Activated naive CD4-positive, alpha-beta T cell treated with anti-CD3 and anti-CD28 coated beads, Interleukin-2, amount 10 ng/mL, durations not matched to agents 7 days and 5 days (primary cell): Measurements from ENCODE around the gene PRRX2.

Experiments used
- CTCF ChIA-PET: fragments of 350-600 bp; sonication (Branson Sonifier 250); formaldehyde crosslinking; loops from one replicate; lab custom pipeline; 2021; ENCODE audit warnings: antibody characterized with exemption; lab: Charles Lee
- DNase-seq: peaks from one replicate; pipeline ENCODE4 v3.0.0-alpha.2; 2020
- H3K27ac Mint-ChIP-seq: one replicate; pipeline ENCODE4 v1.8.0; 2021; ENCODE audit warnings: mild to moderate bottlenecking, moderate library complexity, mixed read lengths
- H3K27me3 Mint-ChIP-seq: one replicate; pipeline ENCODE4 v1.8.0; 2021; ENCODE audit warnings: mild to moderate bottlenecking, mixed read lengths
- H3K36me3 Mint-ChIP-seq: one replicate; pipeline ENCODE4 v1.8.0; 2021; ENCODE audit warnings: mixed read lengths
- H3K4me1 Mint-ChIP-seq: one replicate; pipeline ENCODE4 v1.8.0; 2021; ENCODE audit warnings: mixed read lengths
- H3K4me3 Mint-ChIP-seq: one replicate; pipeline ENCODE4 v1.8.0; 2021; ENCODE audit warnings: mild to moderate bottlenecking, moderate library complexity, mixed read lengths
- H3K9me3 Mint-ChIP-seq: one replicate; pipeline ENCODE4 v1.8.0; 2021; ENCODE audit warnings: mixed read lengths

Gene PRRX2

GRCh38 chr9:129640086-129640870 is 25.2 kb upstream of the PRRX2 start:
- Mint-ChIP-seq H3K27ac (peak overlapping the region; percentile 37), H3K36me3 (peaks cover 16% of the 10 kb centered on the region), H3K9me3 (no peaks in the 10 kb centered on the region), H3K4me3 (peak overlapping the region; percentile 72), H3K4me1 (peaks cover 23% of the 10 kb centered on the region), H3K27me3 (no peaks in the 10 kb centered on the region)
- no peak for DNase-seq
- CTCF ChIA-PET = interaction anchor here (0.8 to 2.3 kb wide), 5 partner anchors 11 to 497 kb away, joined by 3 to 15 read pairs (median 4); partner anchors contain the start of gene NTMT1

GRCh38 chr9:129640871-129641749 is 24.3 kb upstream of the PRRX2 start:
- Mint-ChIP-seq H3K9me3 (no peaks in the 10 kb centered on the region), H3K36me3 (peaks cover 12% of the 10 kb centered on the region), H3K27ac (peak overlapping the region; percentile 71), H3K4me3 (peak overlapping the region; percentile 72), H3K27me3 (no peaks in the 10 kb centered on the region), H3K4me1 (peaks cover 23% of the 10 kb centered on the region)
- CTCF ChIA-PET = interaction anchor here (1.2 to 2.0 kb wide), 2 partner anchors 12 to 149 kb away, joined by 4 to 5 read pairs; no protein-coding TSS in a partner anchor
- DNase-seq = peak; percentile 38

GRCh38 chr9:129641750-129642585 is 23.5 kb upstream of the PRRX2 start, which contains the start of gene ASB6:
TSS of gene ASB6 (minus strand) at chr9:129642151. CDS start at chr9:129641999, 152 bp downstream.
- peak within 1 kb of the TSS; percentile 72 for H3K4me3 Mint-ChIP-seq
- H3K27ac Mint-ChIP-seq = peak within 1 kb of the TSS; percentile 86
- H3K36me3 Mint-ChIP-seq = peaks cover 12% of the 10 kb centered on the region
- peaks cover 23% of the 10 kb centered on the region for H3K4me1 Mint-ChIP-seq
- CTCF ChIA-PET = interaction anchor here (0.8 to 2.4 kb wide), 8 partner anchors 17 to 148 kb away, joined by 3 to 13 read pairs (median 6); no protein-coding TSS in a partner anchor
- no peaks in the 10 kb centered on the region for H3K27me3 Mint-ChIP-seq
- peak; percentile 94 for DNase-seq
- H3K9me3 Mint-ChIP-seq = no peaks in the 10 kb centered on the region

- H3K9me3 Mint-ChIP-seq = no peaks in the 10 kb centered on the region
- no peak overlapping the region for H3K27ac Mint-ChIP-seq
- H3K36me3 Mint-ChIP-seq = peaks cover 2% of the 10 kb centered on the region
- H3K4me1 Mint-ChIP-seq = peaks cover 21% of the 10 kb centered on the region
- H3K4me3 Mint-ChIP-seq = no peak overlapping the region
- CTCF ChIA-PET = interaction anchor here (0.7 to 2.4 kb wide), 8 partner anchors 12 to 146 kb away, joined by 3 to 13 read pairs (median 7); no protein-coding TSS in a partner anchor
- no peaks in the 10 kb centered on the region for H3K27me3 Mint-ChIP-seq
- DNase-seq = no peak
Observed at GRCh38 chr9:129643706-129644105, 21.7 kb upstream of the PRRX2 start.

- DNase-seq = no peak
- Mint-ChIP-seq H3K4me3 (no peak overlapping the region), H3K27me3 (no peaks in the 10 kb centered on the region), H3K9me3 (no peaks in the 10 kb centered on the region), H3K27ac (no peak overlapping the region), H3K36me3 (peaks cover 1% of the 10 kb centered on the region), H3K4me1 (peaks cover 21% of the 10 kb centered on the region)
- CTCF ChIA-PET = interaction anchor here (0.8 to 2.1 kb wide), 4 partner anchors 12 to 139 kb away, joined by 3 to 9 read pairs (median 4); no protein-coding TSS in a partner anchor
Observed at GRCh38 chr9:129644365-129644764, 21.1 kb upstream of the PRRX2 start.

GRCh38 chr9:129644902-129645301 is 20.5 kb upstream of the PRRX2 start:
- Mint-ChIP-seq H3K9me3 (no peaks in the 10 kb centered on the region), H3K27ac (no peak overlapping the region), H3K4me1 (peaks cover 19% of the 10 kb centered on the region), H3K4me3 (no peak overlapping the region), H3K27me3 (no peaks in the 10 kb centered on the region), H3K36me3 (no peaks in the 10 kb centered on the region)
- DNase-seq = no peak
- CTCF ChIA-PET = interaction anchor here (0.8 kb wide), 1 partner anchor 139 kb away, joined by 4 read pairs; no protein-coding TSS in a partner anchor

GRCh38 chr9:129646252-129646651 is 19.2 kb upstream of the PRRX2 start:
- Mint-ChIP-seq H3K9me3 (no peaks in the 10 kb centered on the region), H3K4me3 (no peak overlapping the region), H3K4me1 (peaks cover 5% of the 10 kb centered on the region), H3K27me3 (peaks cover 2% of the 10 kb centered on the region), H3K27ac (no peak overlapping the region), H3K36me3 (no peaks in the 10 kb centered on the region)
- DNase-seq = no peak
- CTCF ChIA-PET = no interaction called here

GRCh38 chr9:129646654-129647053 is 18.8 kb upstream of the PRRX2 start:
- no peaks in the 10 kb centered on the region for H3K9me3 Mint-ChIP-seq

GRCh38 chr9:129647635-129648034 is 17.8 kb upstream of the PRRX2 start:
- no peaks in the 10 kb centered on the region for H3K36me3 Mint-ChIP-seq
- no peak overlapping the region for H3K27ac Mint-ChIP-seq
- no peak overlapping the region for H3K4me3 Mint-ChIP-seq

More at GRCh38 chr9:129646654-129647053, 18.8 kb upstream of the PRRX2 start:
- CTCF ChIA-PET = no interaction called here
- no peak for DNase-seq
- H3K4me1 Mint-ChIP-seq = peaks cover 3% of the 10 kb centered on the region
- no peaks in the 10 kb centered on the region for H3K36me3 Mint-ChIP-seq
- no peak overlapping the region for H3K27ac Mint-ChIP-seq
- H3K4me3 Mint-ChIP-seq = no peak overlapping the region
- H3K27me3 Mint-ChIP-seq = peaks cover 5% of the 10 kb centered on the region

GRCh38 chr9:129648092-129648763 is 17.2 kb upstream of the PRRX2 start:
- Mint-ChIP-seq H3K9me3 (no peaks in the 10 kb centered on the region), H3K4me1 (no peaks in the 10 kb centered on the region), H3K27me3 (peaks cover 5% of the 10 kb centered on the region), H3K36me3 (no peaks in the 10 kb centered on the region), H3K27ac (no peak overlapping the region), H3K4me3 (no peak overlapping the region)
- CTCF ChIA-PET = no interaction called here
- DNase-seq = no peak

More at GRCh38 chr9:129647635-129648034, 17.8 kb upstream of the PRRX2 start:
- Mint-ChIP-seq H3K27me3 (peaks cover 5% of the 10 kb centered on the region), H3K9me3 (no peaks in the 10 kb centered on the region), H3K4me1 (peaks cover under 1% of the 10 kb centered on the region)
- DNase-seq = no peak
- CTCF ChIA-PET = no interaction called here

GRCh38 chr9:129648764-129649115 is 16.7 kb upstream of the PRRX2 start:
- Mint-ChIP-seq H3K4me1 (no peaks in the 10 kb centered on the region), H3K36me3 (no peaks in the 10 kb centered on the region), H3K9me3 (no peaks in the 10 kb centered on the region), H3K27me3 (peaks cover 8% of the 10 kb centered on the region), H3K27ac (no peak overlapping the region), H3K4me3 (no peak overlapping the region)
- no peak for DNase-seq
- CTCF ChIA-PET = no interaction called here

- no peak for DNase-seq
- Mint-ChIP-seq H3K9me3 (no peaks in the 10 kb centered on the region), H3K27me3 (peaks cover 16% of the 10 kb centered on the region), H3K27ac (no peak overlapping the region), H3K4me3 (no peak overlapping the region), H3K36me3 (no peaks in the 10 kb centered on the region), H3K4me1 (no peaks in the 10 kb centered on the region)
- CTCF ChIA-PET = no interaction called here
Observed at GRCh38 chr9:129649726-129650679, 15.4 kb upstream of the PRRX2 start.
